Measurements from ENCODE around the gene SEMA4D.
A peak's percentile ranks its signal among the peaks of the same experiment; 100 is the strongest.

Gene SEMA4D

GRCh38 chr9:89529243-89530035 lies 31.5 kb upstream of the SEMA4D start:
- no peak for DNase-seq

DNA sequence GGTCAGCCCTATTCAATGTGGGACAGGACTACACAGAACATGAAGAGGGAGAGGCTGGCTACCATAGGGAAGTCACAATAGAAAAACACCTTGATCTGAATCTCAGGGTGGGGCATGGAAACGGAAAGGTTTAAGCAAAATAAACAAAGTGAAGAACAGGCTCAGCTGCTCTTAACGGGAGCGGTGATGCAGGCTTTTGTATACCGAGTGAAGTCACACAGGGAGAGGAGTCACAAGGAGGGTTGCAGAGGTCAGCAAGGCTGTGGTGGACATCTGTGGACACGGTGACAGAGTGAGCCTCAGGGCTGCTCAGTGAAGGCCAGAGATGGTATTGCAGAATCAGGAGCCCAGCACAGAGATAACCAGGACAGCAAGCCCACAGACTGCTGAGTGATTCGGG lies 30.6 kb upstream of the SEMA4D start:
- no peak for DNase-seq

DNA sequence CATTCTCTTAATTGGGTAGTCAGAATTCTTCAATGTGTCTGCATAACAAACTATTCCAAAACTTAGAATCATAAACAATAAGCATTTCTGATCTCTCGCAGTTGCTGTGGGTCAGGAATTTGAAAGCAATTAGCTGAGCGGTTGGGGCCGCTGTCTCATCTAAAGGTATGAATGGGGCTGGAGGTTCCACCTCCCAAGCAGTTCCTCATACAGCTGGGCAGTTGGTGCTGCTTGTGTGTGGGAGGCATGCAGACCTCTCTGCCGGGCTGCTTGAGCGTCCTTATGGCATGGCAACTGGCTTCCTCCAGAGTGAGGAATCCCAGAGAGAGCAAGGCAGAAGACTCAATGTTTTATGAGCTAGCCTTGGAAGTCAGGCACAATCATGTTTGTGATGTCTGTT lies 30.2 kb upstream of the SEMA4D start:
- no peak for DNase-seq

DNA sequence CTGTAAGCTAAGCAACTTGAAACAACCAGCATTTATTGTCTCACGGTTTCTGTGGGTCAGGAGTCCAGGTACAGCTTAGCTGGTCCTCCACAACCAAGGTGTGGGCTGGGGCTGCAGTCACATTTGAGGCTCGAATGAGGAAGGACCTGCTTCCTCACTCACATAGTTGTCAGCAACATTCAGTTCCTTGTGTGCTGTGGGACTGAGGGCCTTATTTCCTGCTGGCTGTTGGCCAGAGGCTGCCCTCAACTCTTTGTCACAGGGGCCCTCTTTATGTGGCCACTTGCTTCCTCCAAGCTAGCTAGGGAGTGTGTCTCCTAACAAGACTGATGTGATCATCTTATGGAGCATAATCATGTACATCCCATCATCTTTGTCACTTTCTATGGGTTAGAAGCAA lies 29.2 kb upstream of the SEMA4D start:
- no peak for DNase-seq

GRCh38 chr9:89526667-89527066 lies 28.8 kb upstream of the SEMA4D start:
- no peak for DNase-seq

GRCh38 chr9:89525446-89526374 lies 27.8 kb upstream of the SEMA4D start:
- DNase-seq: no peak

DNA sequence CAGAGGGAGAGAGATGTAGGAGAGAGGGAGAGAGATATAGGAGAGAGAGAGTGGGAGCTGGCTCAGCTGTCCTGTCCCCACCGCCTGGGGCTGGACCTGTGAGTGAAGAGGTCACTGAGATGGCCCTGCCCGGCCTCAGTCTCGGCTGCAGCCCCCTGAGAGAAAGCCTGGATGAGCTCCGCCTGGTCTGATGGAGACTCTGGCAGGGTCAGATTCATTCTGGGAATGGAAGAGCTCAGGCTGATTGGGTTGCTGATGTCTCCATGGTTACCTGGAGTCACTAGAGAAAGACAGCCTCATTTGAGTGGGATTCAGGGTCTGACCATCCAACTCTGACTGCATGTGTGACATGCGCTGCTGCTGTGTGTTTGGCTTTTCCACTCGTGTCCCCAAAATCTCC lies 27.1 kb upstream of the SEMA4D start:
- no peak for DNase-seq

DNA sequence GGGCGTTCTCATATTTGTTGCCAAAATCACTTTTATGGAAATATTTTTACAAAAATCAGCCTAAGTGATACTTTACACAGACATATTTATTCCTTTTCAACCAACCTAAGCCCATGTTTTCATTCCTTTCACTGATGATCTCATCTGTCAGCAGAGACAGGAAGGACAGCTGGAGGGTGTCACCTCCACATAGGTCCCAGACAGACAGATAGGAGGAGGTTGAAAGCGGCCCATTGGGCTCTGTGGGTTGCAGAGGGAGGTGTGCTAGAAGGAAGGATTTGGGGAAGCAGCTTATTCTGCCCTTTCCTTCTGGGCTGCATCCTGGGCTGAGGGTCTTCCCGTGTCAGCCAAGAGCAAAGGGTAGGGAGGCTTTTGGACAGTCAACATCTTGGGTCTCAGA lies 26.0 kb upstream of the SEMA4D start:
- no peak for DNase-seq

- no peak for DNase-seq
Observed at GRCh38 chr9:89522959-89523285, 25.0 kb upstream of the SEMA4D start.

GRCh38 chr9:89522261-89522958 lies 24.5 kb upstream of the SEMA4D start:
- DNase-seq: no peak

- DNase-seq: no peak
Observed at GRCh38 chr9:89519366-89519805, 21.5 kb upstream of the SEMA4D start.

DNA sequence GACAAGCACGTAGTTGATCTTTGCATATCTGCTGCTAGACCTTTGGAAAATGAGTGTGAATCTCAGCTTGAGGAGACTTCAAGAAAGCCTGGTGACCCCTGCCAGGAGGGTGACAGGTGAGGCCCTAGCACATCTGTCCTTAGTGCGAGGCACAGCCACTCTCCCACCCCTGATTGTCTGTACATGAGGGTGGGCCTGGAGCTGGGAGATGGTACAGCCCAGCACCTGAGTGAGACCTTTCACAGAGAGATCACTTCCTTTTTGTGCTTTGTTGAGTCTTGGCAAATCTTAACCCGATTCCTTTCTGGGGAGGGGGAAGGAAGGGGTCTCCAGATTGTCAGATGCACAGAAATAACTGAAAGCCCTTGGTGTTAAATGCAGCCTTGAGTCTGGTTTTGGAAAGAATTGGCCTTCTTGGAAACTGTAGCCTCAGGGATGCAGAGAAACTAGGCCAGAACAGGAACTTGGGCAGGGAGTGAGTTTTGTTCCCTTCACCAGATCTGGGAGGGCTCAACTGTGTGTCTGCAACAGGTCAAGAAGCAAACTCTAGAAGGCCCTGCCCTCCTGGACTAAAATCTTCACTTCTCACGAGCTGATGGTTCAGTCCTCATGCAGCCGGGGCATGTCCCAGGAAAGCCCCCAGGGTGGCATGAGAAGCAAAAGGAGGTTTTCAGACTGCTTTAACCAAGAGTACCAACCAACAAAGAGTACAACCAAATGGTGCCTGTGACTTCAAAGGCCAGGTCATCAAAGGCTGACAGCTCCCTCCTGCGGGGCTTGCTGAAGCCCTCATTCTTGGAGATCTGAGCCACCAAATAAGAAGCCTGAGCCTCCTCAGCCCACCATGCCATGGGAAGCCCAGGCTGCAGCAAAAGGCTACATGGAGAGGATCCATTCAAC lies 20.8 kb upstream of the SEMA4D start:
- no peak for DNase-seq

- no peak for DNase-seq
Observed at GRCh38 chr9:89515416-89515815, 17.5 kb upstream of the SEMA4D start.

DNA sequence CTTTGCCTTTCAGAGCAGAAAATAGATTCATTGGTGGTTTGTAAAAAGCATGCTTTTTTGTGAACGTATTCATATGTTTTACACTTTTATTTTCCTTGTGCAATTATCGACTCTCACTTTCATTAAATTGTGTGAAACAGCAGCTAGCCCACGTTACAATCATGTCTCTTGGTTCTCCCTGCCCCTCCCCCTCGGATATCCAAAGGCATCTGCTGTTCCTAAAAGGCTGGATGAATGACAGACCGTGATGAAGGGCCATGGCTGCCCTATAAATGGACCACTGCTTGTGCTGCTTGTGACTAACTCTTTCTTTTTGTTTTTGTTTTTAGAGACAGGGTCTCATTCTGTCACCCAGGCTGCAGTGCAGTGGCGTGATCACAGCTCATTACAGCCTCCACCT lies 17.0 kb upstream of the SEMA4D start:
- no peak for DNase-seq

DNA sequence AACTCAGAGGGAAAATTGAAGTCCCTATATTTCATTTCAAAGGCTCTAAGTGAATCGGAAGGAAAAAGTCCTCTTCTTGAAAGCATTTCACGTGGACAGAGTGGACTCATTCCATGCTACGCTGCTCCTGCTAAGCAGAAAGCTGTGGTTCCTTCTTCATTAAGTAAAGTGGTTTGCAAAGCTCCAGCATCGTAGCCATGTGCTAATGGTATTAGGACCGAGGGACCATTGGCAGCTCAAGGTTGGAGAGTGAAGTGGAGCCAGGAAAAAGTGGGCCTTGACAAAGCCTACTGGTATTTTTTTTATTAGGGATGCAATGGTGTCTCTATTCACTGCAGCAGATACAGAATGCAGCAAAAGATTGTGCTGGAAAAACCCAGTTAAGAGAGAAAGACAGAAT lies 16.4 kb upstream of the SEMA4D start:
- no peak for DNase-seq

GRCh38 chr9:89513837-89514236 lies 15.9 kb upstream of the SEMA4D start:
- no peak for DNase-seq

GRCh38 chr9:89512382-89512781 lies 14.5 kb upstream of the SEMA4D start:
- DNase-seq: no peak

DNA sequence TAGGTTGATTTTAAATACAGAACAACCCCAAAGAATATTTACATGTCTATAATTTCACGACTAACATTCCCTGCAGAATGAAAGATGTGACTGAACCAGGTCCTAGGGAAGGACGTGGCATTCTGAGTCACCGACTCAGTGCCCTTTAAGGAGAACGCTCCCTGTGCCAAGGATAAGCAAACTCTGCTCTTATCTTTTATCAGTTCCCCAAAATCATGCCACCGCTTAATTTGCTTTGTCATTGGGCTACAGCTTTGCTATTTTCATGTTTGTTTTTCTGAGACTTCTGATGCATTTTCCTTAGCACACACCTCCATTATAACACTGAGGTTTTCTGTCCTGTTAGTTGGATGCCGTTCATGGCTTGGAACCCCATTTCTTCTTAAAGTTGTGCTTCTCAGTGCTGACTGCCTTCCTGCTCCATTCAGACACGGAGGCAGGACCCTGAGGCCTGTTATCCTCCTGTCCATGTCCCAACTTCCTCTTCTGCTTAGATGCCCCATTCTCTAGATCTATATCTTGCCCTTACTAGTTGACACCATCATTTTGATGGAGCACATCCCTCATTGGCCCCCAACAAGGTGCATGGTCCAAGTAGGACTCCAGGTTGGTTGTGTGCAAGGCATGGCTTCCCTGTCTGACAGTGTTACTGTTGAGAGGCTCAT lies 11.2 kb upstream of the SEMA4D start:
- no peak for DNase-seq

DNA sequence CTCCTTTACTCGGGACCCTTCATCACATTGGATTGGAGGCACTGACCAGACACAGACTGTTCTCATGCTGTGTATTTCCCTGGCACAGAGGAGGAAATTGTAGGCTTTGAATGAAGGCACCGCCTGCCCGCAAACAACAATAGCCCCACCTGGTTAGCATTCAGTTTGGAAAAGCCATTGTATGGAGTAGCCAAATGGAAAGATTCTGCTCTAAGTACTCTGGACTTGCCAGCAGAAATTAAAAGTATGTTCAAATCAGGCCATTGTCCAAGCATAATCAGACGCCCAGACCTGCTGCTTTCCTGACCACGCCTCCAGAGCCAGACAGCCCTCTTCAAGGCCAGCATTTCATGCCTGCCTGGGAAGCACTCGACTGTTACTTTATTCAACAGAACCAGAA lies 8.0 kb upstream of the SEMA4D start:
- peak; percentile 39 for DNase-seq

DNA sequence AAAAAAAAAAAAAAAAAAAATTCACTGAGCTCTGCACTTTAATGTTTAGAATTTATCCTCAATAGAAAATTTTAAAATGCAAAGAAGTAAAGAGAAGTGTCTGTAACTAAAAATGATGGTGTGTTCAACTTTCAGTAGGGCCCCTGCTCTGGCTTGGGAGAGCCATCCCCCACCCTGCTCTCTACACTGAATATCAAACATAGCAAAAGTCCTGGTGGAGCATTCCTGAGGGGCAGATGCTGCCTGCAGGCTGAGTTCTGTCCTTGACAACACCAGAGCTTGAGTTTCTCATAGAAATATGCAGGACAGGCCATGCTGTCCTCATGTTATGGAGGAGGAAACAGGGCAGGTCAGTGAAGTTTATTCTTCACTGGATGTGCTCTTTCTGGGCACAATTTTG lies 7.1 kb upstream of the SEMA4D start:
- DNase-seq: no peak

DNA sequence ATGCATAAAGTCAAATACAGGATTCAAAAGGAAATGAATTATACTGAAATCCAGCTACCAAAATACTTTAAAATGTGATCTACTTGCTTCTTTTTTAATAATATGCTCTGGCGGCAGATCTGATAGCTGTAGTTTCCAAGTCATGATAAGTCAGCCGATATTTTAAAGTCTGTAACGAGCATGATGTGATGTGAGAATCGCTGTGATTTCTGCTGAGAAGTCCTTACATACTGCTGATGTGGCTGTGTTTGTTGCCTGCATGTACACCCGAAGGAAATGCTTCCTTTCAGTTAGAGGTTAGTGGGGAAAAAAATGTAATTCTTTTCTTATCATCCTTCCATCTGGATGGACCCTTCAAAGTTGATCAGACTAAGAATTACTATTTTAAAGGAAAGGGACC lies 4.8 kb upstream of the SEMA4D start:
- no peak for DNase-seq
